T-helper 22 cell (primary cell): ENCODE data around the gene PDLIM4.
A peak's percentile ranks its signal among the peaks of the same experiment; 100 is the strongest.

Experiments used
- DNase-seq: peaks from one replicate; pipeline ENCODE4 v3.0.0-alpha.2; 2020; ENCODE audit warnings: low read depth

The PDLIM4 gene

DNA sequence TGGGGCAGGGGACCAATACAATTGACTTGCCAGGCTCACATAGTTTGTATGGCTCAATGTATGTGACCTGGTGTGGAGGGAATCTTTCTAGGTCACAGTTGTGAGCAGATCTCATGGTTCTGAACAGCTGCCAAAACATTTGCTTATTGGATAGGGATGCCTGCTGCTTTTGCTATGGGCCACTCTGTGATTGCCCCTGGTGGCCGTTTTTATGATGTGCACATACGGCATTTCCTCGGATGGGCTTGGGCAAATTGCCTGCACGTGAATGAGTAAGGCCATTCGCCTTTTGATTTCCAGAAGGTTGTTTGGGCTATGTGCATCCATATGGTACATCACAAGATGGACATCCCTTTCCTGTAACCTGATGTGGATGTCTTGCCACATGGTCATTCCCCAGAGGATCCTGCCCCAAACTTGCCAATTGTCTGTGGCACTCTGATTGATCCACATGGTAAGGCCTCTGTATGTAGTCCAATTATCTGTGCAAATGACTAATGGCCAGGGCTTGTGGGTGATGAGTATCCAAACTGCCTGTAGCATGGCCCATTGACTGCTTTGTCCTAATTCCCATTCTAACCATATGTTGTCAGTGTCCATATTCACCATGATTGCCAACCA is 26.0 kb downstream of the PDLIM4 start:
- no peak for DNase-seq

DNA sequence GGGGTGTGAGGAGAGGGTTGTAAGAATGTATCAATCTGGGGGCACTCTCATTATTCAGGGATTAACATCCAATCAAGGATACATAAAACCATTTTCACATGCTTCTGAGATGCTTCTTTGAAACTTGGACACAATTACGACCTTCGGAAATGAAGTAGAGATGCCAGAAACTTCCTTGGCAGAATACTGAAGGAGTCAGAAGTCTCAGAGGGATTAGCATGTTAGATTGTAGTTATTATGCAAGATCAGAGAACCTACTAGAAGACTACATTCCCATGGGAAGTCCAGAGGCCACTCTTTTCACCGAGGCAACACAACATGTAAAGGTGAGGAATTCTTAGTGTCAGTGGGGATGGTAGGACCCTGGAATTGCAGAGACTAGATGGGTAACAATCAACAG is 31.6 kb downstream of the PDLIM4 start:
- no peak for DNase-seq

- DNase-seq: no peak
Observed at GRCh38 chr5:132291026-132291425, 33.5 kb downstream of the PDLIM4 start.

GRCh38 chr5:132293066-132293991 is 35.8 kb downstream of the PDLIM4 start:
- peak; percentile 51 for DNase-seq

GRCh38 chr5:132293992-132294727 is 36.7 kb downstream of the PDLIM4 start, which contains the start of gene SLC22A4:
Gene SLC22A4 (plus strand): TSS chr5:132294394. CDS start chr5:132294617, 223 bp downstream.
- DNase-seq: peak; percentile 63

GRCh38 chr5:132294728-132295504 is 37.4 kb downstream of the PDLIM4 start:
- peak; percentile 59 for DNase-seq

DNA sequence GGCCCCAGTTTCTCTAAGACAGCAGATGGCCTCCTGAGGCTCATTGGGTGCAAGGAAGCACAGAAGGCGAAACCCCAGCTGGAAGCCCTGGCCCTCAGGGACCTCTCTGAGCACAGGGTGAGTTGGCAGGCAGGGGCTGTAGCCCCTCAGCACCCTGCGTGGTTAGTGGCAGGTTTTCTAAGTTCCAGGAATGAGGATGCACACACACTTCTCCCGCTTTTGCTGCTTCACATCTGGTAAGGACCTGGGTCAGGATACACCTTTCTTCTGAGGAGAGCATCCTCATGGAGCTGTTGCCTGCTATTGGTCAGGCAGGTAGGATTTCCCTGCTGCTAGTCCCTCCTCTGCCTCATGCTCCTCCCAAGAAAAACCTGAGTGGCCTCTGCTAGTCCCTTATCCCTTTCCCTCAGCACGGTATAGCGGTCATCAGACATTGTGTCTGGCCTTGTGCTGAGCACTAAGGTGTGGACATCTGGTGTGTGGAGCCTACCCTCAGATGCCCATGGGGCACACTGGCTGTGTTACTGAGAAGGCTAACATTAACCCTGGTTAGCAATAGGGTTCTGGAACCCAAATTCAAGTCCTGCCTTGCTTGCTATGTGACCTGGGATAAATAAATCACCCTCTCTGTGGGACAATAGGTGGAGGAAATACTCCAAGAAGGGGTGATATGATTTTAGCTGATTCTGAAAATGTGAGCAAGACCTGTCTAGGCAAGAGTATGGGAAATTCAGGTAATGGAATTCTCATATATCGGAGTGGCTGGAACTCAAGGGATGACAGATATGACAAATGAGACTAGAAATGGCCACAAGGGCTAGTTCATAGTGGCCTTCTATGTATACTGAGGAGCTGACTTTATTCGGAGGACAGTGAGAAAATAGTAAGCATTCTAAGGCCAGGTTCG is 38.3 kb downstream of the PDLIM4 start:
- no peak for DNase-seq

DNA sequence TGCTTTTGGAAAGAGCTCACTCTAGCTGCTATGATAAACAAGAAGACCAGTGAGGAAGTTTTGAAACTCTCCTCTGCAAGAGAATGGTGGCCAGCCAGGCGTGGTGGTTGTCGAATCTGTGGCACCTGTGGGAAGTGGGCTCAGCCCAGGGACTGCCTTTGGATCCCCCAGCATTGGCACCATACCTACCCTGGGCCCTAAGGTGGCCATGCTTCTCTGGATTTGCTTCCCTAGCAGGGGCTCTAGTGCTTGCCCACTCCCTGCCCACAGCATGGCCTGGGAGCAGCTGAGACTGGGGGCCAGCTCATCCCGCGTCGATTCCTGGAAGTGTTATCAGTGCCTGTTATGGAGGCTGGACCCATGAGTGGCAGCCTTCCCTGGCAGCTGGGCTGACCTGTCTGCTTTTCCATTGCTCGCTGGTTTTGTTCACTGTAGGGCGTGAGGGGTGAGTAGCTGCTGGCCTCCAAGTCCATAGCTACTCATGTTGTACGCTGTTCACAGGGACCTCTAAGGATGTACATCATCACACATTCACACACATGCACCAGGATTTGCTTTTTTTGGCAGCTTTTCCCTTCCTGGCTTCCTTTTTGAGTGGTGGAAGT is 39.0 kb downstream of the PDLIM4 start:
- no peak for DNase-seq

- DNase-seq: no peak
Observed at GRCh38 chr5:132297211-132297940, 39.9 kb downstream of the PDLIM4 start.

GRCh38 chr5:132298298-132299212 is 41.1 kb downstream of the PDLIM4 start:
- no peak for DNase-seq

DNA sequence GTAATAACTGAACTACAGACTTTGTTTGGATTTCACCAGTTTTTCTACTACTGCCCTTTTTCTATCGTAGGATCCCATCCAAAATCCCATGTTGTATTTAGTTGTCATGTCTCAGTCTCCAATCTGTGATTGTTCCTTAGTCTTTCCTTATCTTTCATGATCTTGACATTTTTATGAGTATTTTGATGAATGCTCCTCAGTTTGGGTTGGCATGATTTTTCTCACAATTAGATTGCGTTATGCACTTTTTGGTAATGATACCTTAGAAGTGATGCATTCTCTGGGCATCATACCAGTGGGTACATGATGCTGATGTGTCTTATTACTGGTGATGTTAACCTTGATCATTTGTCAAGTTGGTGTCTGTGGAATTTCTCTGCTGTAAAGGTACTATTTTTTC is 42.4 kb downstream of the PDLIM4 start:
- DNase-seq: no peak

DNA sequence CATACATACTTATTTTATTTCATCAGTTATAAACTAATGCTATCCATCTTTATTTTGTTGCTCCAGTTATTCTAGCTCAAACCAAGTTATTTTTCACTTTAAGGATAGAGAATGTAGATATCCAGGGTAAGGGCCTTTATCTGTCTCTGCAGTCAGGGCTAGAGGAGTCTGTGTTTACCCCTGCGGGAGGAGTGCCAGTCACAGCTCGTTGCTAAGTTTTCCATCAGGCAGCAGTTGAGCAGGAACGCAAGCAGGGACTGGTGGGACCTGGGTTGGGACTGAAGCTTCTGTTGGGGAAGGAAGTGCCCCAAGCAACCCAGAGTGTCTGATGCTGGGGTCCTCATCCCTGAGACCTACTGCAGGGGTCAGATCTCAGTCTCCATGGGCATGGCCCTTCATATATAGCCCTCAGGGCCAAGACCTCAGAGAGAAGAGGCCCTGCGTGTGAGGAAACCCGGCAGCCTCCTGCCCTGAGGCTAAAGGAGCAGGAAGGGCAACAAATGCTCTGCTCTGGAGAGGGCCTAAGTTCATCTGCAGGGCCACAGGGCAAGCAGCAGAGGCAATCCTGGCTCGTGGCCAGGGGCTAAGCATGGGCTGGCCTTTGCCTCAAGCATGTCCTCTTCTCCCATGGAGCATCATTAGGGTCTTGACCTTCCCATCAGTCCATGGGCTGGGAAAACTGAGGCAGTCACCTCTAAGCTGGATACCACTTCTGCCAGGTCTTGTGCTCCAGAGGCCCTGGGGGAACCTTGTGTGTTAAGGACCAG is 43.3 kb downstream of the PDLIM4 start:
- DNase-seq: no peak

GRCh38 chr5:132301344-132302271 is 44.1 kb downstream of the PDLIM4 start:
- no peak for DNase-seq

- DNase-seq: no peak
Observed at GRCh38 chr5:132302413-132302812, 44.9 kb downstream of the PDLIM4 start.

DNA sequence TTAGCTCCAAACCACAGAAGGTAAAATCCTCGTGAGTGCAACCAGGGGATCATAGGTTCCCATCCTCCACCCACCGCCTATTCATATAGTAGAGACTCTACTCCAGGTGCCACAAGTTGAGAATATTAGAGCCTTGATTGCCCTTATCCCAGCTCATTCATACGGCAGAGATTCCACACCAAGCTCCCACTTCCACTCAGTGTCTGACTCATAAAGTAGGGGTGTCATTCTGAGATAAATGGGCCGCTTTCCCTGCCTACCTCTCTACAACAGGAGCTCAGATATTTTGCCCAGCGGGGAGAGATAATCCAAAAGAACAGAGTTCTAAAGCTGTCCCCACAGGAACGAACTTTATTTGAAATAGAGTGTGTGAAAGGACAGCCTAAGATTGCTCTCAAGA is 46.1 kb downstream of the PDLIM4 start:
- DNase-seq: no peak

DNA sequence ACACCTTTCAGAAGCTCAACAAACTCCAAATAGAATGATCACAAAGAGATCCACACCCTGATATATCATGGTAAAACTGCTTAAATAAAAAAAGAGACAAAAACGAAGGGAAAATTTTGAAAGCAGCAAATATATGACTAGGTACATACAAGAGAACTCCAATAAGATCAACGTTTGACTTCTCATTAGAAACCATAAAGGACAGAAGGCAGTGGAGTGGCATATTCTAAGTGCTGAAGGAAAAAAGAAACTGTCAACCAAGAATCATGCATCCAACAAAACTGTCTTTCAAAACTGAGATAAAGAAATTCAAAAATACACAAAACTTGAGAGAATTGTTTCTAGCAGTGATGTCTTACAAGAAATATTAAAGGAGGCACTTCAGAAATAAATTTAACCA is 47.9 kb downstream of the PDLIM4 start:
- no peak for DNase-seq

- DNase-seq: no peak
Observed at GRCh38 chr5:132308701-132309100, 51.2 kb downstream of the PDLIM4 start.
